HG03135 (cell line): ENCODE measurements around the gene DECR2.
A peak's percentile ranks its signal among the peaks of the same experiment; 100 is the strongest.
"Not testable (repeated sequence)": the region's sequence is repeated elsewhere in the genome, so short reads cannot be mapped to it uniquely, and the experiment has no call there.

Experiments
- ATAC-seq: cut with Tn5 transposase; IDR thresholded peaks from one replicate; pipeline ENCODE4 v1.9.1; 2021; ENCODE audit warnings: mild to moderate bottlenecking, moderate library complexity; ENCODE audit not compliant: unreplicated experiment

The DECR2 gene

GRCh38 chr16:401468-402348 is at the start of gene DECR2:
DECR2 (plus strand) TSS chr16:401885; CDS start chr16:401964, 79 bp downstream.
- peak; percentile 53 for ATAC-seq

- ATAC-seq: peak; percentile 54
Measured at GRCh38 chr16:352547-353403, 48.9 kb upstream of the DECR2 start, which contains the start of gene AXIN1. AXIN1 (minus strand) TSS chr16:352723; CDS start chr16:347025, 5,698 bp downstream.

GRCh38 chr16:353404-354290 is 48.0 kb upstream of the DECR2 start:
- no peak for ATAC-seq

- ATAC-seq: no peak
Measured at GRCh38 chr16:354291-354881, 47.3 kb upstream of the DECR2 start.

GRCh38 chr16:354971-355461 is 46.7 kb upstream of the DECR2 start:
- ATAC-seq: no peak

- no peak for ATAC-seq
Measured at GRCh38 chr16:356741-357140, 44.9 kb upstream of the DECR2 start.

GRCh38 chr16:359067-359763 is 42.5 kb upstream of the DECR2 start:
- ATAC-seq: no peak

- ATAC-seq: no peak
Measured at GRCh38 chr16:359871-360697, 41.6 kb upstream of the DECR2 start.

GRCh38 chr16:360698-361336 is 40.9 kb upstream of the DECR2 start:
- ATAC-seq: no peak

GRCh38 chr16:361341-361871 is 40.3 kb upstream of the DECR2 start:
- ATAC-seq: no peak

- peak; percentile 54 for ATAC-seq
Measured at GRCh38 chr16:361872-362701, 39.6 kb upstream of the DECR2 start.

GRCh38 chr16:362702-362999 is 39.0 kb upstream of the DECR2 start:
- ATAC-seq: not testable (repeated sequence)

GRCh38 chr16:363110-363765 is 38.4 kb upstream of the DECR2 start:
- no peak for ATAC-seq

- ATAC-seq: no peak
Measured at GRCh38 chr16:363766-364490, 37.8 kb upstream of the DECR2 start.

- no peak for ATAC-seq
Measured at GRCh38 chr16:364595-365491, 36.8 kb upstream of the DECR2 start.
